Muscle of arm (tissue), 12 donors: ENCODE data around the gene SPECC1. TPM values are rescaled to one million over a fixed set of nuclear protein-coding genes. Genes with fewer than 3 reads are reported as not detected.

Experiments used
- DNase-seq: peaks from one replicate; pipeline ENCODE4 v3.0.0-alpha.2; 2013
- polyA plus RNA-seq, 12 donors: library from polyadenylated mRNA; unstranded; fragments of 120-200 nt; gene quantifications; one replicate each; pipeline ENCODE4 v1.2.1, GENCODE V29; 2013; ENCODE audit not compliant: insufficient read length in 12 of 12

SPECC1 gene
- polyA plus RNA-seq, 12 donors = 5.7 to 16.3 (median 7.9) TPM; not detected in 1

DNA sequence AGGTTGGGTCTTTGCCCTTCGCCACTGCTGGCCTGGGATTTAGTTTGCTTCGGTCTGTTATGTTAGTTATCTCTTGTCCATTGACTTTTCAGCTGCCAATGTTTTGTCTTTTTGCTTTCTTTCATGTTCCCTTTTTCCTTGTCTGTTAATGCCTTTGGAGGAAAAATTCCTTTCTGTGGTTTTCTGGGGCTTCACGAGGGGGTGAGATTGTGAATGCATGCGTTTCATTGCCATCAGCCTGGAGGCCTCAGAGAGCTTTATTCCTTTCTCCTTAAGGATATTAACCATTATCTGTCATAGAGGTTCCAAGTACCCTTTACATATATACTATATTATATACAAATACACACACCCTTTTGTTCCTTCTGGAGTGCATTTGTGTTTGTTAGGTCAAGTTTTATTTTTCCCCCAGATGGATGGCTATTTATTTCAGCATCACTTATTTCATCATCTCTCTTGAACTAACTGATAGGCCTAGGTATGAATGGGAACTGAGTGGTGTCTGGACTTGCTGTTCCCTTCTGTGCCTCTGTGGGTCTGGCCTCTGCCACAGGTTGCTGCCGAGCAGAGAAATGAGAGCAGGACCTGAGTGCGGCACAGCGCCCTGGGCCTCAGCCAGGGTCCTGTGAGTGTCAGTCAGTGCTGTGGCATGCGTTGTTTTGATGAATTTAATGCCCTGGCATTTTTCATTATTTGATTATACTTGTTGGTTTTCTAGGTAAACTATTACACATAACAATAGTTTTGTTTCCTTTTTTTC lies 264.8 kb downstream of the SPECC1 start:
- DNase-seq = no peak

- DNase-seq = no peak
Observed at GRCh38 chr17:20275653-20276052, 266.5 kb downstream of the SPECC1 start.

- no peak for DNase-seq
Observed at GRCh38 chr17:20276421-20276820, 267.3 kb downstream of the SPECC1 start.

GRCh38 chr17:20278805-20279204 lies 269.6 kb downstream of the SPECC1 start:
- no peak for DNase-seq

- DNase-seq = no peak
Observed at GRCh38 chr17:20279631-20280030, 270.5 kb downstream of the SPECC1 start.

DNA sequence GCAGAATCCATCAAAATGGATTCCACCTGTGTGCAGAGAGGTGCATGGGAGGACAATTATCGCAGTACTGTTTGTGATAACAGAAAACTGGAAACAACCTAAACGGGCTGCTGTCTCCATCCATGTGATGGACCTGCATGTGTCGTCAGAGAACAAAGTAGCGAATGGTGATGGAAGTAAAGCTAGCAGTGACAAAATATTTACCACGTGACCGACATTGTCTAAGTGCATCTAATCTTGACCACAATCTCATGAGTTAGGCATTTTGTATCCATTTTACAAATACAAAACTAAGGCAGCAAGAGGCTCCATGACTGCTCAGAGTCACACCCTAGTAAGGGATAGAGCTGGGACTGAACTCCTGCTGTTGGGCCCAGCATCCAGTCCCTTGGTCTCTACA lies 270.9 kb downstream of the SPECC1 start:
- DNase-seq = no peak

- DNase-seq = no peak
Observed at GRCh38 chr17:20280851-20281250, 271.7 kb downstream of the SPECC1 start.

- DNase-seq = no peak
Observed at GRCh38 chr17:20281860-20282259, 272.7 kb downstream of the SPECC1 start.

- DNase-seq = no peak
Observed at GRCh38 chr17:20282526-20283308, 273.6 kb downstream of the SPECC1 start.

GRCh38 chr17:20284022-20284421 lies 274.9 kb downstream of the SPECC1 start:
- DNase-seq = no peak

- peak; percentile 48 for DNase-seq
Observed at GRCh38 chr17:20284570-20285295, 275.6 kb downstream of the SPECC1 start.

GRCh38 chr17:20289984-20290383 lies 280.8 kb downstream of the SPECC1 start:
- DNase-seq = no peak

DNA sequence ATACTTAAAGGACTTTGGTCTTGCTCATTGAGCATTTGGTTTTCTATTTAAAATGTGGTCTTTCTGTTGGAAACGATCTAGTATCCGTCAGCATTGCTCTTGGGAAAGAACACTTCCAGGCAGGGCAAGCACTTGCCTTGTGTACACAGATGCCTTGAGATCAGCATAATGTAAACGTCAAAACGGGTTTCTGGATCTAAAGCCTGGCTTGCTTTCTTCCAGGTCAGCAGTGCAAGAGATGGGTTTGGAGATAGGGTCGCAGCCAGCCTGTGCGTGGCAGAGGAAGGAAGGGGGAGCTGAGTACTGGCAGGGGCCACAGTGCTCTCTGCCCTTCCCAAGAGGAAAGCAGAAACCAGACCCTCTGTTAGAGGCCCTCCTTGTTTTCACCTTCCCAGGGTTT lies 282.7 kb downstream of the SPECC1 start:
- no peak for DNase-seq

- DNase-seq = no peak
Observed at GRCh38 chr17:20293501-20293900, 284.3 kb downstream of the SPECC1 start.

- no peak for DNase-seq
Observed at GRCh38 chr17:20294120-20294519, 285.0 kb downstream of the SPECC1 start.

DNA sequence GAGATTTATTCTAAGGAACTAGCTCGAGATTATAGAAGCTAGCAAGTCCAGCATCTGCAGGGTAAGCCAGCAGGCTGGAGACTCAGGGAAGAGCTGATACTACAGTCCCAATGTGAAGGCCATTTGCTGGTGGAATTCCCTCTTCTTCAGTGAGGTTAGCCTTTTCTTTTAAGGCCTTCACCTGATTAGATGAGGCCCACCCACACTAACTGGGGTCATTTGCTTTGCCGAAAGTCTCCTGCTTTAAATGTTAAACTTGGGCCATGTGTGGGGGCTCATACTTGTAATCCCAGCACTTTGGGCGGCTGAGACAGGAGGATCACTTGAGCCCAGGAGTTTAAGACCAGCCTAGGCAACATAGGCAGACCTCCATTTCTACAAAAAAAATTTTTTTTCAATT lies 289.9 kb downstream of the SPECC1 start:
- no peak for DNase-seq

GRCh38 chr17:20300436-20300934 lies 291.3 kb downstream of the SPECC1 start:
- no peak for DNase-seq

DNA sequence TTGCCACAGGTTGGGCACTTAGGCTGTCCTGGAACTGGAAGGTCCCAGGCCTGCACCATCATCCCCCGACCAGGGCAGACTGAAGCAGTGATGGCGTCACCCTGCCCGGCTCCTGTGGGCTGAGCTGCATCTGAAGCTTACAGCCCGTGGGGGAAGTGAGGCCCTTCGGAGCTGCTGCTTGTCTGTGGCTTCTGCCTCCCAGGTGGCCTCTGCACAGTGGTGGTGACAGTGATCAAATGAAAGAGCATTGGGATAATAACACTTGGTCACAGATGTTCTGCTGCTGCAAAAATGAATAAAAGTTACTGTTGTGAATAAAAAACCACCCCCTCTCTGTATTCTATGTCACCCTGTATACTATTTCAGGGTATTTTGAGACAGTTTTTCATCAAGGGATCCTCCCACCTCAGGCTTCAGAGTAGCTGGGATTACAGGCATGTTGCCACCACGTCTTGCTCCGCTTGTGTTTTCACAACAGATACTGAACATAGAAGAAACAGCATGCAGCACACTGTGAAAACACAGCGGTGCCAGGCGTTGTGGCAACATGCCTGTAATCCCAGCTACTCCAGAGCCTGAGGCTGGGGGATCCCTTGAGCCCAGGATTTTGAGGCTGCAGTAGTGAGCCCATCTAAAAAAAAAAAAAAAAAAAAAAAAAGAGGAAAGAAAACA lies 293.2 kb downstream of the SPECC1 start:
- no peak for DNase-seq

GRCh38 chr17:20304961-20305360 lies 295.8 kb downstream of the SPECC1 start:
- no peak for DNase-seq

DNA sequence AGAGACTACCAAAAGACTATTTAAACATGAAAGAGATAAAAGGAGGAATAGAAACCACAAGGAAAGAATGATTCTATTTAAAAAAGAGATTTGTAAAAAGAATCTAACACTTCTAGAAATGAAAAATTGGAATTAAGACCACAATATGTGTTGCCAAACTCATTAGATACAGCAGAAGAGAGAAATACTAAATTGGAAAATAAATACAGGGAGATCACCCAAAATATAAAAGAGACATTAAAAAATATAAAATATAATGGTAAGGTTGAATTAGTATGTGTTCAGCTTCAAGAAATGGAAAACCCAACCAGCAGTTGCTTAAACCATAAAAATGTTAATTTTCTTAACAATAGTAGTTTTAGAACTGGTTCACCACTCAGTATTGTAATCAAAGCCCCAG lies 297.8 kb downstream of the SPECC1 start:
- no peak for DNase-seq

DNA sequence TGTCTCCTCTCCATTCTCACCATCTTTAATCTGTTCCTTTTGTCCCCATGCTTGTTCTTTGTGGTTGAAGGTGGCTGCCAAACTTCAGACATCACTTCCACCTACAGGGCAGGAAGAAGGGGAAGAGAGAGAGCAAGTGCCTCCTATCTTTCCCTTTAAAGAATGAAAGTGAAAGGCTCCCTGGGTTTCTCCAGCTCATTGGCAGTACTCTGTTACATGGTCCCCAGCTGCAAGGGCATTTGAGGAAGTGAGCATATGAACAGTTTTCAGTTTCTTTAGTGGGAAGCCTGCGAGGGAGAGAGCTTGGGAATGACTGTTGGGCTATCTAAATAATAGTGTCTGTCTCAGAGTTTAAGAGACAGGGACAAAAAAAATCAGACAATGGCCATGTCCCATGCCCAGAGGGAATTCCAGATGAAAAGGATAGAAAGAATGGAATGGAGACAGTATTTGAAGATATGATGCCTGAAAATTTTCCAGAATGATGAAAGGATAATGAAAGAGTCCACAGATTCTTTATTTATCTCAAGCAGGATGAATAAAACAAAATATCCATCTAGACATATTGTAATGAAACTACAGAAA lies 298.3 kb downstream of the SPECC1 start:
- DNase-seq = no peak
